HG03095 (cell line): Measurements from ENCODE around the gene DPF3.

Experiments
- ATAC-seq: cut with Tn5 transposase; IDR thresholded peaks from one replicate; pipeline ENCODE4 v1.9.1; 2021; ENCODE audit warnings: moderate library complexity; ENCODE audit not compliant: unreplicated experiment

The DPF3 gene

DNA sequence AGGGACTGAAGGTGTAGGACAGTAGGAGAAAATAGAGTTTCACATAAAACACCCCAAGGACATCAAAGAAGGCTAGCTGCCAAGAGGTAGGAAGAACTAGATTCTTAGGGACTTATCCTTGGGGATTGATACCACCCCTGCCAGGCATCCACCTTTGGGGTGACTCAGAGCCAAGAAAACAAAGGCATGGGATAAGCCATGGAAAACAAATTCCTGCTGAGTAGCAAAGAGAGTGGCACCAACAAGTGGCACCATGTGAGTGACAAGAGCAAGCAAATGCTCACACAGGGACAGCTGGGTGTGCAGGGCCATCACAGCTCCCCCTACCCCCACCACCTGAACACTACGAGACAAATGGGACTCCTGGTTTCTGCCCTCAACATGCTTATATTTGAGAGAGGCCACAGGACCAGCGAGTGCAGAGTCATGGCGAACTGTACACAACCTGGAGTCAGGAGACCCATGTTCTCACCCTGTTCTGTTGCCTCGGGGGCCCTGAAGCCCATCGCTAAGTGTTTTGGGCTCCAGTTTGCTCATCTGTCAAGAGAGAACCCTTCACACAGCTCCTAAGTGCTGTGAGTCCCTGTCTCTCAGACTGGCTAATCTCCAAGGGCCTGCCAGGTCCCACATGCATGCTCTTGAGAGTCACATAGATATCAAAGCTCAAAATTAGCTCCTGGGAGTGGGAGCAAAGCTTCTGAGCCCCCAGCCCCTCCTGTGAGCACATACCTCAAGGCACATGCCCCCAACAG is 91.9 kb downstream of the DPF3 start:
- no peak for ATAC-seq

DNA sequence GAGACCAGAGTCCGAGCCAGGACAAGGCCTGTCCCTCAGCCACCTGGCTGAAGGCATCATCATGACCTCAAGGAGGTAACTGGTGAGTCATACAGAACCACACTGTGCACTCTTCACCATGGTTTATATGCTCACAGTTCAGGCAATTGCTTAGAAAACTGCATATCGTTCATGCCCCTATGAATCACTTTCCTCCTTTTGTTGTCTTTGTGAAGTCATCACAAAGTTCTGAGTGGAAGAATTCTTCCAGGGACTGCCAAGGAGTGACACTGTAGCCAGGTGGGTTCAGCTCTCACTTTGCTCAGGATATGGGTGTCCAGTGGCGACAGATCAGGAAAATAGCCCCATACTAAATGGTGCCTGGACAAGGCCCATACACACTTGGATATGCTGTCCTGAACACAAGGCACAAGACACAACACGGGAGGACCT is 92.5 kb downstream of the DPF3 start:
- no peak for ATAC-seq

DNA sequence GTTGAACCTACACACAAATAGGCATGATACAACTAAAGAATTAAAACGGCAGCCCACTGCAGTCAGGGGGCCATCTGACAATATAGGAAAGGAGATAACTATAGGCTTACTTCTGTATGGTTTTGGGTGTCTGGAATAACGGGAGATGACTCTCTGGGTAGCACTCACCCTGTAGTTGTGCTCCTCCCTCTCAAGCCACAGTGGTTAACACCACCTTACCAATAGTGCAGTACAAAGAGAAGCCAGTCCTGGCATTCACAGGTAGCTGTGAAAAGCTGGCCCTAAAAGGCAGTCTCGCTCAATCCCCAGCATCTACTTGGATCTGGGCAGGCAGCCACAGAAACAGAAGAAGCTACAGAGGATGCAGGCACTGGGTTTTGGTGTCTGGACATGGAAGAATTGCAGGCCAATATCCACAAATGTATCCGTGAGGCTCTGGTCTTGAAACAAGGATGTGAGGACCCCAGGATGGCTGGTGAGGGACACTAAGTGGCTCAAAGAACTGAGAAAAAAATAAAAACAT is 93.0 kb downstream of the DPF3 start:
- no peak for ATAC-seq

DNA sequence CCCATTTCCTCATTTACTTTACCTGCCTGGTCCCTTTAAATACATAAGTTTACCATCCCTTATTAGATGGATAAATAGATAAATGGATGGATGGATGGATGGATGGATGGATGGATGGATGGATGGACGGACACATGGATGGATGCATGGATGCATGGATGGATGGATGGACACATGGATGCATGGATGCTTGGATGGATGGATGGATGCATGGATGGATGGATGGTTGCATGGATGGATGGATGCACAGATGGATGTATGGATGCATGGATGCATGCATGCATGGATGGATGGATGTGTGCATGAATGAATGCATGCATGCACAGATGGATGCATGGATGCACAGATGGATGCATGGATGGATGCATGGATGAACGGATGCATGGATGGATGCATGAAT is 93.6 kb downstream of the DPF3 start:
- ATAC-seq = no peak

DNA sequence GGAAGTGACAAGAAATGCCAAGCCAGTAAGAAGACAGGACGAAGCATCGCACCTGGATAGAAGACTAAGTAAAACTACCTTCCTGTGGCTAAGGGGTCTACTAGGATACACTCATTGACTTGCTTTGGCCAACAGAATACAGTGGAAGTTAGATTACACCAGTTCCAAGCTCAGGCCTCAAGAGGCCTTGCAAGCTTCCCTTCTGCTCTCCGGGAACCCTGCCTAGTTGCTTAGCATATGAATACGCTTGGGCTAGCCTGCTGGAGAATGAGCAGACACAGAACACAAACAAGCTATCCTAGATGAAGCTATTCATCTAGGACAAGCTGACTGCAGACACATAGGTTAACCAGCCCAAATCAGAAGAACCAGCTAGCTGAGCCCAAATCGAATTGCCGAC is 97.0 kb downstream of the DPF3 start:
- ATAC-seq = no peak

DNA sequence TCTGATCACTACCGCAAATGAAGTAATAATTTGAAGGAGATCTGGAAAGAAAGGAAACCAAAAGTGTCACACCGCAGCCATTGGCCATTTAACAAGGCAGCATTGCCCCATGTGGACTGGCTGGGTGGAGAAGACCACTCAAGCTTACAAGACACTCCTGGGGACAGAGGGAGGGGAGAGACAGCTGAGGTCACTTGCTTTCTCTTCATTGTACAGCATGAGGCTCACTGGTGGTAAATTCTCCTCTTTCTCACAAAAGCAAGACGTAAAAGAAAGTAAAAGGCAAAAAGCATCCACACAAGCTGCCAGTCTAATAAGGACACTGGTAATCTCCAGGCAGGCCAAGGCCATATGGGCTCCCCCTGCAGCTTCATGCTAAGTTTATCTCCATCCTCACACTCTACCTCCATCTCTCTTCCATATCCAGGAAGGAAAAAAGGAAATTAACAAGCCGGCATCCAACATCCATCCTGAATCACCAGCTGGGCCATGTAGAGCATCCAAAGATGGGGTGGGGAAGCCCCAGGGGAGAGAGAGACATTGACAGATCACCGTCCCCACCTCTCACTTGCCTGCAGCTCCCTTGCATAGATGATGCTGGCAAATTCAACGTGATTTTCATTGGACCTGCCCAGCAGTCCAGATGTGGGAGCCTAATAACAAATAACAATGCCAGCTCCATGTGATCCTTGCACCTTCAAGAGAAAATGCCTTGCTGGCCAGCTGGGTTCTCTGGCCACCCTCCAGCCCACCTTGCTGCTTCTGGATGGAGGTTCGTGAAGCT is 100.6 kb downstream of the DPF3 start:
- no peak for ATAC-seq

DNA sequence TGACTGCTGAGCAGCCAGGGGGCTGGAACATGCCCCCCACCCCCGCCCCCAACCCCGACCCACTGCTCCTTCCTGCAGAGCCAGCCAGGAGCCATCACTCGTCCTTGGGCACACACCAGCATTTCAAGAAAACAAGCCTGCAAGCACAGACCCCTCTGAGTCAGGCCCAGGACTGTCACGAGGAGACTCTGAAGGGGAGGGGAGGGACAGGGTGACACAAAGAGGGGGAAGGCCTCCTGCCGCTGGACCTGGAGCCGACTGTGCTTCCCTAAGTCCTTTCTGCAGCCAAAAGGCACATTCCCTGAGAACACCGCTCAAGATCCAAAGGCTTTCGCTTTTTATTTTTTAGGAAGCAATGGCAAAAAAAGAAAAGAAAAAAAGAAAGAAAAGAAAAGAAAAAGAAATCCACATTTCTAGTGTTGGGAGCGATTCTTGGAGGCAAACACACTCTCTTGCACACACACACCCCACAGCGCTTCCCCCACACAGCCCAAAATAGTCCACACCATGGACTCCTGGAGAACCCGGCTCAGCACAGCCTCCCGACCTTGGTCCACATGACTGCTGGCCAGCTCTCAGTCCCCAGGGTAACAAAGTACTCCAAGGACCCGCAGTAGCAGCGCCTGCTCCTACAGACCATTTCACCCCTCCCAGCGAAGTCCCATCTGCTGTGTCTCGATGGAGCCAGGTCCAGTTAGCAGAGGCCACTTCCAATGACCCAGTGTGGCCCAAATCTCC is 101.7 kb downstream of the DPF3 start:
- no peak for ATAC-seq

DNA sequence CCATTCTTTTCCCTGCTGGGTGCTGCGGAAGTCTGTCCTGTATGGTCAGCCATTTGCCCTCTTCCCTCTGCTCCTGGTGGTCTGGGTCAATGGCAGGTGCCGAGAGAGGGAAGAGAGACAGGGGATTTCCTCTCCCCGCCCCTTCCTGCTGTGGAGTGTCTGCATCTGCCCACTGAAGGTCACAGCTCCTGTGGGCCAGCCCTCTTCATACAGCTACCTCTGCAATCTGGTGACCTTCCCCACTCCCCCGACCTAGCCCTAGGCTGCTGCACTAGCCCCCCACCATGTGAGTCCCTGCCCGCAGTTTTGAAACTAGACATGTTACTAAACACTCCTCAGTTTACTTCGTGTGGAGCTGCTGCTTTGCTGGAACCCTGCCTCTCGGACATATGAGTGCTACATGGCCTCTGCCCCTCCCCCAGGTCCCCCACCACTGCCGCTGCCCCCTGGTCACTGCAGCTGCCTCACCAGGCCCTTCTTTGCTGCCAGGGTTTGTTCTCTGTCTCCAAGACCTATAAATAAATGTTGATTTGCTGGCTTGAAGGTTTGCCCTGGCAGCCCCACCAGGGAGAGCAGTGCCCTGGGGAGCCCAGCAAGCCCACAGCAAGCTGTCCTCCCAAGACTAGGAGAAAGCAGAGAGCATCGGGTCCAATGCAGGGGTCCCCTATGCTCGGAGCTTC is 102.9 kb downstream of the DPF3 start:
- ATAC-seq = no peak

DNA sequence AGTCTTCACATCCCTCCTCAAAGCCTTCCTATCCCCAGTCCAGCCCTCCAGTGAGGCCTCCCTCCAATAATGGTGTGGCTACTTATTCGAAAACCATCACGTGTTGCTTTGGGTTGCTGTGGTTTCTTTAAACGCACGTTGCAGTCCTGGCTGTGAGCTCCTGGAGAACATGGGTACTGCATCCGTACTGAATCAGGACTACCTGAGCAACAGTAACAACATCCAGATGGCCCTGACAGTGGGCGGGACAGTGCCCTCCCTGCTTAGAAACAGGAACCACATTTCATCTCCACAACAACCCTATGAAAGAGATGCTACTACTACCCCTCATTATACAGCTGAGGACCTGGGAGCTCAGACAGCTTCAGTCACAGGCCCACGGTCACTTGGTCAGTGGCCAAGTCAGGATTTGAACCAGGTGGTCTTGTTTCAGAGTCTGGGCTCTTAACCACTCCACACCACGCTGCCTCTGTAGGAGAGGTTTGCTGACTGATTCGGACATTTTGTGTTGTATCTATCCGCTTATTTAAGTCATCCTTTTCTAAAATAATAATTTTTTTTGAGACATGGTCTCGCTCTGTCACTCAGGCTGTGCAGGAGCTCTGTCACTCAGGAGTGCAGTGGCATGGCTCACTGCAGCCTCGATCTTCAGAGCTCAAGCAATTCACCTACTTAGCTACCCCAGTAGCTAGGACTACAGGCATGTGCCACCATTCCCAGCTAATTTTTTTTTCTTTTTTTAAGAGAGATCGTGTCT is 104.8 kb downstream of the DPF3 start:
- no peak for ATAC-seq

DNA sequence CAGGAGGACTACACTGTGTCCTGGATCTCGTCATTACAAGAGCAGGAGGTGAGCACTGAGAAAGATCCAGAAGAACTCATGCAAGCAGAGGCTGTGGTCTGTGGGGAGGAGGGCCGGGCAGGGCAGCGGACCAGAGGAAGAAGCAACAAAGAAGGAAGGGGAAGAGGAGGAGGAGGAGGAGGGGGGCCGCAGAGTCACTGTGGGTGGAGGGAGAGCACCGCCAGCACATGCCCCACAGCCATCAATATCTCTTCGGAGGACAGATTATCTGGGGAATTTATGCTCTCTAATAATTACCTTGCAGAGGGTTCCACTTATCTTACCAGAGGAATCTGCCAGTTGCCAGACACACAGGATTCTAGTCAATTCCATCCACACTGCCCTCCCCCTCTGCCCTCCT is 105.6 kb downstream of the DPF3 start:
- ATAC-seq = no peak

DNA sequence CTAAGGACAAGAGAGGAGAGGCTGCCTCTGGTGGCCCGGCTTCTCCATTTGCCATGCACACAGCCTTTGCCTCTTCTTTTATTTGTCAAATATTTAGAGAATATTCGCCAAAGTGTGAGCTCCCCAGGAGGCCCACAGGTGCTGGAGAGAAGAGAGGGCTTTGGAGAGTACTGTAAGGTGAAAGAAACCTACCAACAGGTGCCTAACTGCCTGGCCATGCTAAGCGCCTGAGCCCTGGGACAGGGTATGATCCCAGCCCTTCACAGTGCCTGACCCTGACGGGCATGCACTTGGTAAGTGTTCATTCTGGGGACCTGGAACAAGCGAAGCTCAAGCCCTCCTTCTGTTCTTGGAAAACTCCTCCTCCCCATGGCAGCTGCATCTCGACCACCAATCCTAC is 106.1 kb downstream of the DPF3 start:
- no peak for ATAC-seq

DNA sequence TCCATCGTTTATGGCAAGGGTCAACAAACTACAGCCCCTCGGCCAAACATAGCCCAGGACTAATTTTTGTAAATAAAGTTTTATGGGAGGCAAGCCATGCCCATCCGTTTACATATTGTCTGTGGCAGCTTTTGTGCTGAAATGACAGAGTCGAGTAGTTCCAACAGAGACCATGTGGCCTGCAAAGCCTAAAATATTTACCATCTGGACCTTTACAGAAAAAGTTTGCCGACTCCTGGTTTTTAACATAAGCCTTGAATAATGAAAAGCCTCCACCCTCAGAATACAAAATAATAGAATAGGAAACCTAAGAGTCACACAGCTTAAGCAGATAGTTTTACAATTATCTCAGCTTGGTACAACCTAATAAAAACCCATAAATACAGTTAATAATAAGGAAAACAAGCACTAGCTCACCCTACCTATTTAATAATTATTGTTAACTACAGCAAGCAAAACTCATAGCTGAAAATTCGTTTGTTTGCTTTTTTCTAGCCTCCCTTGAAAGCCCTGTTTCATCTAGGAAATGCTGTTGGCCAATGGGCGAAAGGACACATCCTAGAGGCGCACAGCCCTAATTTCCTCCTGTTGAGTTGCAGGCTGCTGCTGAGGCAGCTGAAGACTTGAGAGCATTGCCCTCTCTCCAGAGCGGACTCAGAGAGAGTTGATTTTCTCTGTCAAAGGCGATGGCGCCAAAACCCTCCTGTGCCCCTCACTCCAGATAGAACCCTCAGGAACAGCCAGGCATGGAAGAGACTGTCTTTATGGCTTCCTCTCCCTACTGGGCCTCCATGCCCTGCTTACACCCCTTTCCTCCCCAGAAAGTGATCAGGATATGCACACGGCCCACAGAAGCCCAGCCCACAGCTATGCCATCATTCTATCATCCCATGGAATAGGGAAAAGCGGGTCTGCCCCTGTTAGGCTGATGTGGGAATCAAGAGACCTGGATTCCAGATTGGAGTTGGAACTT is 107.2 kb downstream of the DPF3 start:
- no peak for ATAC-seq

DNA sequence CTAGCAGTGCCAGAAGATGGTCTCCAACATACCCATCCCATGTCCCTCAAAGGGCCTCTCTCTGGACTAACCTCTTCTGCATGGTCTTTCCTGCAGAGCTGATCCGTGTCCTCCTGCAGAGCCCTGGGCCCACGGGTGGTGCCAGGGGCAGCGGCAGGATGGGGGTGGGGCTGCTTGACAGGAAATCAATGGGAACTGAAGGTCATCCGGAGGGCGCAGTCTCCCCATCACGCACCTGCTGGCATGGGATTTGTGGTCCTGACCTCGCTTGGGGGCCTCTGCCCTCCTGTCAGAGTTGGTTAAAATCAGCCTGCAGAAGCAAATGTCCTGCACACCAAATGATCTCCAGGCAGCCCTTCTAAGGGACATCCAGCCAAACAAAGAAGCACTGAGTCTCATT is 110.2 kb downstream of the DPF3 start:
- no peak for ATAC-seq

DNA sequence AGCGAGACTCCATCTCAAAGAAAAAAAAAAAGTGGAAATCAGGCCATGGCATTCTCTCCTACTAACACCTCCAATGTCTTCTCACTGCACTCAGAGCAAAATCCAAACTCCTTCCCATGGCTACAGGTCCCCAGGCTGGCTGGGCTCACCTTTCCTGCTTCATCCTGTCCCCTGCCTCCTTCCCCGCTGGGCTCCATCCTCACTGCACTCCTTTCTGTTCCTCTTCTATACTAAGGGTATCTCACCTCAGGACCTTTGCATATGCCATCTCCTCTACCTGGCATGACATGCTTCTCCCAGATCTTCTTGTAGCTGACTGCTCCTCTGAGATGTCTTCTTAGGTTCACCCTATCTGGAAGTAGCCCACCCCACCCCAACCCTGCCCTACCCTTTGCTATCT is 111.1 kb downstream of the DPF3 start:
- ATAC-seq = no peak

DNA sequence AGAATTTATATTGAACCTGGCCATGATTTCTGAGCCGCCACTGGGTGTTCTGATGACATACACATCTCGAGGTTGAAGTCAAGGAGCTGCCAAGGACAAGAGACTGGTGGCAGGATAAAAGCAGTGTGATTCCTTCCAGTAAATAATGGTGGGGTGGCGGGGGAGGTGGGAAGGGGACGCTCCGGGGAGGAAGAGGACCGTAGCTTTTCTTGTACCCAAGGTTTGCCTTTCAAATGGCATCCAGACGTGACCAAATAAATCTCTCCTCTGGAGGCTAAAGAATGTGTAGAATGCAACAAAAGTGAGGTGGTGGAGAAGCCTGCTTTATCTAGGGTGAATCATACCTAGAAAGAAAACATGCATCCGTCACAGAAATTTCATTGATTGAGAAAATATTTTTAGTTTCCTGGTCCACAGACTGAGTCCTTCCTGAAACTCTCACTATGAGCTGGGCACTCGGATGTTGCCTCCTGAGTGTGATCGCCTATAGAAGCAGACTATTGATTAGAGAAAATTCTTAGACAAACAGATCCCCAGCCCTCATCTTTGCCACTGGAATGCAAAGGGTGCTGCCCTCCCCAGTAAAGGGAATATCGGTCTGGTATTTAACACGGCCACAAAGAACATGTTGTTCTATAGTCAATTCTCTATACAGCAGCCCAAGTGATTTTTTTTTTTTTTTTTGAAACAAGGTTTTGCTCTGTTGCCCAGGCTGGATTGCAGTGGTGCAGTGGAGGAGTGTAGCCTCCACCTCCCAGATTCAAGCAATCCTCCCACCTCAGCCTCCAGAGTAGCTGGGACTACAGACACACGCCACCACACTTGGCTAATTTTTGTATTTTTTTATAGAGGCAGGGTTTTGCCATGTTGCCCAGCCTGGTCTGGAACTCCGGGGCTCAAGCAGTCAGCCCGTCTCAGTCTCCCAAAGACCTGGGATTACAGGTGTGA is 112.1 kb downstream of the DPF3 start:
- ATAC-seq = no peak

DNA sequence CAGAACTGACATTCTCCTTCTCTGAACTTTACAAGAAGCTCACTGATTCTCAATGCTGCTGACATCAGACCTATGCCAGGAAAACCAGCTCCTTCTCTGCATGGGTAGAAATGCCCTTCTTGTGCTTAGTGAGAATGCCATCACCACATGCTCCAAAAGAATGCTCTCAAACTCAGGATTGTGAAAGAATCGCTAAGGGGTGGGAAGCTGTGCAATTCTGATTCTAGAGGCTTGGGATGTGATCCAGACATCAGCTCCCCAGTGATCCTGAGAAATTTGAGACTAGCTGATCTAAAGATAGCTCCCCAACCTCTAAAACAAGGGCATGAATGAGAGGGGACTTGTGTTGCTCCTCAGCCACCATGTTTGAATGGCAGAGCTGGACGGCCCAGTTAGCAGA is 113.2 kb downstream of the DPF3 start:
- ATAC-seq = no peak

DNA sequence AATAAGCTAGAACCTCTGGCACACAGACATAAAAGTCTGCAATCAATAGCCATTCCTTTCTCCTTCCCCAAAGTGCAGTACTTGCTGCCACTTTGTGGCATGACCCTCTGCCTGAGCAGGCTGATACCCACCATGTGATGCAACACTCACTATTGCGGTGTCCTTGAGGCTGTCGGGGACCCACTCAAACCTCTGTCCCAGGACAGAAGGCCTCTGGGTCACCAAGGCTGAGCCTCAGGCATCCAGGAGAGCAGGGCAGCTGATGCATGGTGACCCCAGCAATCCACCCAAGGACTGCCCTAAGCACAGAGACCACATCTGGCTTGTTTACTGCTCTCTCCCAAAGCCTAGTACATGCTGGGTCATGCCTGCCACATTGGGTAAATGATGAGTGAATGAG is 114.2 kb downstream of the DPF3 start:
- ATAC-seq = no peak

DNA sequence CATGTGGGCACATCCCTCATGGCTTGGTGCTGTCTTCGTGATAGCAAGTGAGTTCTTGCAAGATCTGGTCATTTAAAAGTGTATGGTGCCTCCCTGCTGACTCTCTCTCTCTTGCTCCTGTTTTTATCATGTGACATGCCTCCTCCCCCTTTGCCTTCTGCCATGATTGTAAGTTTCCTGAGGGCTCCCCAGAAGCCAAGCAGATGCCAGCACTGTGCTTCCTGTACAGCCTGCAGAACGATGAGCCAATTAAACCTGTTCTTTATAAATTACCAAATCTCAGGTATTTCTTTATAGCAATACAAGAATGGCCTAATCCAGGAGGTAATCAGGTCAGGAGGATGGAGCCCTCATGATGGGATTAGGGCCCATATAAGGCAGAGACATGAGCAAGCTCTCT is 116.3 kb downstream of the DPF3 start:
- ATAC-seq = no peak
